GM12865 (cell line): ENCODE measurements around the gene OCRL.
"Not testable (repeated sequence)": the region's sequence is repeated elsewhere in the genome, so short reads cannot be mapped to it uniquely, and the experiment has no call there.

Experiments
- DNase-seq: peaks from one replicate; pipeline ENCODE4 v3.0.0; 2010; ENCODE audit warnings: low read depth
- H3K4me3 ChIP-seq: 2 replicates; pipeline ENCODE4 v1.5.1; 2011; ENCODE audit warnings: mild to moderate bottlenecking, low read depth, low read length, control low read depth
- TF ChIP-seq, protein P1 (sequence below): IDR thresholded peaks from 2 replicates; pipeline ENCODE4 v1.5.1; 2011; ENCODE audit warnings: low read length, control low read depth, low read depth, inconsistent platforms; ENCODE audit not compliant: insufficient read depth; ENCODE audit errors: missing control alignments

Gene OCRL

DNA sequence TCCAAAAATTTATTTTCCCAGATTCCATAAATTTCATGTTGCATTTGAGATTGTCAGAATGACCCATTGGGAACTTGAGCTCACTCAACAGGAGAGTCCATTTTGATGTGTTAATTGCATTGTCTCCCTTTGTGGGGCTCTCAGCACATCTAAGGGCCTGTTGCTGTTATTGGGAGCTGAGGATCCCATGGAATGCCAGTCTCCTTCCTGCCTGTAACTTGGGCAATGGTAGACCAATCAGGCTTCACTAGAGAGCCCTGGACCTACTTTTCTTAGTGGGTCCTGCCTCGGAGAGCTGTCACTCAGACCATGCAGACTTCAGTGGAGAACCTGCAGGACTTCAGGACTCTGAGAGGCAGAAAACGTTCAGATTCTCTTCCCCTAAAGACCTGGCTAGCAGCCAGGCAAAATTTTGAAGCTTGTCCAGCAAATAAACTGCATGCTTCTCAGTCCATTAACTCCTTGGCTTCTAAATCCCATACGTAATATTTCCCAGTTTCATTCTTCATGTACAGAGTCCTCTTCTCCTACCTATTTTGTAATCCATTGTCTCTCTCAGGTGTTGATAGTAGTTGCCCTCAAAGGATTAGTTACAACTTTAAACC, 25.1 kb downstream of the OCRL start:
- TF ChIP-seq, protein P1, sequence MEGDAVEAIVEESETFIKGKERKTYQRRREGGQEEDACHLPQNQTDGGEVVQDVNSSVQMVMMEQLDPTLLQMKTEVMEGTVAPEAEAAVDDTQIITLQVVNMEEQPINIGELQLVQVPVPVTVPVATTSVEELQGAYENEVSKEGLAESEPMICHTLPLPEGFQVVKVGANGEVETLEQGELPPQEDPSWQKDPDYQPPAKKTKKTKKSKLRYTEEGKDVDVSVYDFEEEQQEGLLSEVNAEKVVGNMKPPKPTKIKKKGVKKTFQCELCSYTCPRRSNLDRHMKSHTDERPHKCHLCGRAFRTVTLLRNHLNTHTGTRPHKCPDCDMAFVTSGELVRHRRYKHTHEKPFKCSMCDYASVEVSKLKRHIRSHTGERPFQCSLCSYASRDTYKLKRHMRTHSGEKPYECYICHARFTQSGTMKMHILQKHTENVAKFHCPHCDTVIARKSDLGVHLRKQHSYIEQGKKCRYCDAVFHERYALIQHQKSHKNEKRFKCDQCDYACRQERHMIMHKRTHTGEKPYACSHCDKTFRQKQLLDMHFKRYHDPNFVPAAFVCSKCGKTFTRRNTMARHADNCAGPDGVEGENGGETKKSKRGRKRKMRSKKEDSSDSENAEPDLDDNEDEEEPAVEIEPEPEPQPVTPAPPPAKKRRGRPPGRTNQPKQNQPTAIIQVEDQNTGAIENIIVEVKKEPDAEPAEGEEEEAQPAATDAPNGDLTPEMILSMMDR, result no peak
- DNase-seq, result no peak
- no peak overlapping the region for H3K4me3 ChIP-seq

DNA sequence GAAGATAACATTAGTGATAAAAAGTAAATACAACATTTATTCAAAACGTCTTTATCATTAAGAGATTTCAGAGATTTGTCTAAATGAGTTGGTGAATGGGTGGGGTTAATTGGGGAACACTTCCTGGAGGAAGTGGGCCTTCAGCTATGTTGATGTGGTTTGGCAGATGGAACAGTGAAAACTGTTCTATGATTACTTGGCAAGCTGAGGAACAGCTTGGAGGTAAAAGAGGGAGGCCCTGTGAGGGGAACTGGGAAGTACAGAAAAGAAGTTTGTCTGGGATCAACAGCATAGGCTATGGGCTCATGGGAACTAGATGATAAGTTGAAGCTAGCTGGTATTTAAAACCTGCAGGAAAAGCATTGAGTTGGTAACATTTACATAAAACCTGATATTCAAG, 26.0 kb downstream of the OCRL start:
- TF ChIP-seq, protein P1, result no peak
- H3K4me3 ChIP-seq, result no peak overlapping the region
- DNase-seq, result no peak

DNA sequence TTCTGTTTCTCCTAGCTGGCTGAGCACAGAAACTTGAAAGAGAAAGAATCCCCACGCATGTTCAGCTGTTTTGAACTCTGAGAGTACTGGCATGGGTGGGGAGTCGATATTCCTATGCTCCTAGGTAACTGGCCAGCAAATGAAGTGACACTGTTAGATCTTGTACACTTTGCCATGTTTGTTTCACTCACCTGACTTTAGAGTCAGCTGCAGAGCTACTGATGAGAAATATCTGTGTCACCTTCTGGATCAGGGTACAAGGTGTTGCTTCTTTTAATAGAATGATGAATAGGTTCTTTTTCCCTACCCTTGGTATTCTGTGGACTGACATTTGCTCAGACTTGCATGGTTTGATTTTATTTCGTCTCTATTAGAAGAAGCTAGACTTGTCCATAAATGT, 28.3 kb downstream of the OCRL start:
- DNase-seq, result no peak
- no peak overlapping the region for H3K4me3 ChIP-seq
- TF ChIP-seq, protein P1, result no peak

DNA sequence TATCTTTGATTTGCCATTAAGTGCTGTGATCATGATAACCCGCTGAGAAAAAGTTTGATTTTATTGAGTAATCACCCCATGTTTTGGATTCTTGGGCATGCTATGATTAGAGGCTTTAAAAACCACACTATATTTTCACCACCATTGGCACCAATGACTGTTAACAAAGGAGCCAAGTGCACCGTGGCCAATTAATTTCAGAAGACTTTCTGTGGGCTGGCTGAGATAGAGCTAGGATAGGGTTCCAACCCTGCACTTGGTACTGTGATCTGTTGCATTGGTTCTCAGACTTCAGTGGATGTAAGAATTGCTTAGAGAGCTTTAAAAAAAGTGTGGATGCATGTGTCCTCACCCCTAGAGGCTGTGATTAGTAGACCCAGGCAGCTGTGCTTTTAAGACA, 32.4 kb downstream of the OCRL start:
- no peak overlapping the region for H3K4me3 ChIP-seq
- no peak for DNase-seq
- TF ChIP-seq, protein P1, result no peak

DNA sequence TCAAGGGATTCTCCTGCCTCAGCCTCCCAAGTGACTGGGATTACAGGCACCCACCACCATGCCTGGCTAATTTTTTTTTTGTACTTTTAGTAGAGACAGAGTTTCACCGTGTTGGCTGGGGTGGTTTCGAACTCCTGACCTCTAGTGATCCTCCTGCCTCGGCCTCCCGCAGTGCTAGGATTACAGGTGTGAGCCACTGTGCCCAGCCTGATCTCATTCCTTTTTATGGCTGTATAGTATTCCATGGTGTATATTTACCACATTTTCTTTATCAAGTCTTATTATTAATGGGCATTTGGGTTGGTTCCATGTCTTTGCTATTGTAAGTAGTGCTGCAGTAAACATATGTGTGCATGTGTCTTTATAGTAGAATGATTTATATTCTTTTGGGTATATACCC, 33.6 kb downstream of the OCRL start:
- H3K4me3 ChIP-seq, DNase-seq: not testable (repeated sequence)

DNA sequence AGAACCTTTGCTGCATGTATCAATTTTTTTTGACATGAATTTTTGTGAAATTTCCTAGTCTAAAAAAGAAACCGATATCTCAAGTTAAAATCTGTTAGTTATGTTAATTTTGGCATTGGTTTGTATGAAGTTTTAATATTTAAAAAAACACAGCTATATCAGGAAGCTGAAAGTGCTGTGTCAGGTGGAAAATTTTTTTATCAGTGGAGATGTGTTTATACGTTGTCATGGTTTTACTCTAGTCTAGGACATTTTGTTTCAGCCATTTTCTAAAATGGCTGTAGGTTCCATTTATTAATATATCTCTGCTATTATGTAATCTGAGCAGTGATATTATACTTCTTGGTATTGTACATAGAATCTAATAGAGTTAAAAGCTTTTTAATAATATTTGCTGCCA, 34.2 kb downstream of the OCRL start:
- TF ChIP-seq, protein P1, result no peak
- H3K4me3 ChIP-seq, result no peak overlapping the region
- no peak for DNase-seq

DNA sequence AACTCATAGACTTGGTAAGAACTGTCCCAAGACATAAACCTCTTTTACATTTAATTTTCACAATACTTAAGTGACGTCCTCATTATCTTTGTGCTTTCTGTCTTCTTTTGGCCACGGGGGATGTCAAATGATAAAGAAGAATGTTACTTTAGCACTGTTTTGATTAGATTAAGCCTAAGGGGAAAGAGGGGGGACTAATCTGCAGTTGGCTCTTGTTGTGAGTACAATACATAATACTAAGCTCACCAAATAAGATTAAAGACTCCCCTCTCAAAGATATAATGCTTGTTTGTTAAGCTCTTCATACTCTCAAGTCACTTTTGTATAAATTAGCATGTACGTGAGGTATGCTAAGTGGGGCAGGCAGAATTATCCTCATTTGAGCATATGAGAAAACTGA, 36.5 kb downstream of the OCRL start:
- no peak for DNase-seq
- no peak overlapping the region for H3K4me3 ChIP-seq
- TF ChIP-seq, protein P1, result no peak
